Ishikawa (cell line): ENCODE measurements around the gene ACACB.

Source experiments
- CEBPB ChIP-seq: IDR thresholded peaks from 2 replicates; pipeline ENCODE4 v1.6.1; 2012
- CREB1 ChIP-seq: IDR thresholded peaks from 2 replicates; pipeline ENCODE4 v1.6.1; 2012; ENCODE audit warnings: low read depth
- EGR1 ChIP-seq: IDR thresholded peaks from 2 replicates; pipeline ENCODE4 v1.6.1; 2012
- EP300 ChIP-seq: IDR thresholded peaks from 2 replicates; pipeline ENCODE4 v1.6.1; 2012; ENCODE audit warnings: borderline replicate concordance
- FOXM1 ChIP-seq: IDR thresholded peaks from 2 replicates; pipeline ENCODE4 v1.6.1; 2012; ENCODE audit warnings: low read depth, borderline replicate concordance
- NFIC ChIP-seq: IDR thresholded peaks from 2 replicates; pipeline ENCODE4 v1.6.1; 2012
- RAD21 ChIP-seq: IDR thresholded peaks from 2 replicates; pipeline ENCODE4 v1.6.1; 2012; ENCODE audit warnings: low read depth
- TAF1 ChIP-seq: IDR thresholded peaks from 2 replicates; pipeline ENCODE4 v1.6.1; 2012; ENCODE audit warnings: low read depth, mild to moderate bottlenecking
- TCF12 ChIP-seq: IDR thresholded peaks from 2 replicates; pipeline ENCODE4 v1.6.1; 2012; ENCODE audit warnings: low read depth
- TEAD4 ChIP-seq: IDR thresholded peaks from 2 replicates; pipeline ENCODE4 v1.6.1; 2012
- YY1 ChIP-seq: IDR thresholded peaks from 2 replicates; pipeline ENCODE4 v1.6.1; 2012; ENCODE audit warnings: low read depth
- ZBTB7A ChIP-seq: IDR thresholded peaks from 2 replicates; pipeline ENCODE4 v1.6.1; 2012; ENCODE audit warnings: low read depth
- TF ChIP-seq, protein P1 (sequence below): IDR thresholded peaks from 2 replicates; pipeline ENCODE4 v1.6.1; 2012
- TF ChIP-seq, protein P2 (sequence below): IDR thresholded peaks from 2 replicates; pipeline ENCODE4 v1.6.1; 2012; ENCODE audit warnings: low read depth, mild to moderate bottlenecking
- TF ChIP-seq, protein P3 (sequence below): IDR thresholded peaks from 2 replicates; pipeline ENCODE4 v1.6.1; 2012

Gene ACACB

DNA sequence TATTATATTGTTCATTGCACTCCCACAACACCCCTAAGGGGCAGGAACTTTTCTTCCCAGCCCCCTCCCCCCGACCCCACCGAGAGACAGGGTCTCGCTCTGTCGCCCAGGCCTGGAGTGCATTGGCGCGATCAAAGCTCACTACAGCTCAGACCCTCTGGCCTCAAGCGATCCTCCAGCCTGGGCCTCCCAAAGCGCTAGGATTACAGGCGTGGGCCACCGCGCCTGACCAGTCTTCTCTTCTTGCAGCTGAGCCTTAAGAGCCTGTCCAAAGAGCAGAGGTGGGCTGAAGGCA is 19.3 kb upstream of the ACACB start:
- TF ChIP-seq RAD21: no peak
- no peak for TF ChIP-seq NFIC
- no peak for TF ChIP-seq CEBPB
- no peak; the same call in 1 of the 2 replicates for TF ChIP-seq ZBTB7A
- TF ChIP-seq EP300: no peak
- TF ChIP-seq, protein P1, sequence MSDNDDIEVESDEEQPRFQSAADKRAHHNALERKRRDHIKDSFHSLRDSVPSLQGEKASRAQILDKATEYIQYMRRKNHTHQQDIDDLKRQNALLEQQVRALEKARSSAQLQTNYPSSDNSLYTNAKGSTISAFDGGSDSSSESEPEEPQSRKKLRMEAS: no peak
- no peak for TF ChIP-seq TCF12
- TF ChIP-seq, protein P2, sequence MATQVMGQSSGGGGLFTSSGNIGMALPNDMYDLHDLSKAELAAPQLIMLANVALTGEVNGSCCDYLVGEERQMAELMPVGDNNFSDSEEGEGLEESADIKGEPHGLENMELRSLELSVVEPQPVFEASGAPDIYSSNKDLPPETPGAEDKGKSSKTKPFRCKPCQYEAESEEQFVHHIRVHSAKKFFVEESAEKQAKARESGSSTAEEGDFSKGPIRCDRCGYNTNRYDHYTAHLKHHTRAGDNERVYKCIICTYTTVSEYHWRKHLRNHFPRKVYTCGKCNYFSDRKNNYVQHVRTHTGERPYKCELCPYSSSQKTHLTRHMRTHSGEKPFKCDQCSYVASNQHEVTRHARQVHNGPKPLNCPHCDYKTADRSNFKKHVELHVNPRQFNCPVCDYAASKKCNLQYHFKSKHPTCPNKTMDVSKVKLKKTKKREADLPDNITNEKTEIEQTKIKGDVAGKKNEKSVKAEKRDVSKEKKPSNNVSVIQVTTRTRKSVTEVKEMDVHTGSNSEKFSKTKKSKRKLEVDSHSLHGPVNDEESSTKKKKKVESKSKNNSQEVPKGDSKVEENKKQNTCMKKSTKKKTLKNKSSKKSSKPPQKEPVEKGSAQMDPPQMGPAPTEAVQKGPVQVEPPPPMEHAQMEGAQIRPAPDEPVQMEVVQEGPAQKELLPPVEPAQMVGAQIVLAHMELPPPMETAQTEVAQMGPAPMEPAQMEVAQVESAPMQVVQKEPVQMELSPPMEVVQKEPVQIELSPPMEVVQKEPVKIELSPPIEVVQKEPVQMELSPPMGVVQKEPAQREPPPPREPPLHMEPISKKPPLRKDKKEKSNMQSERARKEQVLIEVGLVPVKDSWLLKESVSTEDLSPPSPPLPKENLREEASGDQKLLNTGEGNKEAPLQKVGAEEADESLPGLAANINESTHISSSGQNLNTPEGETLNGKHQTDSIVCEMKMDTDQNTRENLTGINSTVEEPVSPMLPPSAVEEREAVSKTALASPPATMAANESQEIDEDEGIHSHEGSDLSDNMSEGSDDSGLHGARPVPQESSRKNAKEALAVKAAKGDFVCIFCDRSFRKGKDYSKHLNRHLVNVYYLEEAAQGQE: no peak
- TF ChIP-seq, protein P3, sequence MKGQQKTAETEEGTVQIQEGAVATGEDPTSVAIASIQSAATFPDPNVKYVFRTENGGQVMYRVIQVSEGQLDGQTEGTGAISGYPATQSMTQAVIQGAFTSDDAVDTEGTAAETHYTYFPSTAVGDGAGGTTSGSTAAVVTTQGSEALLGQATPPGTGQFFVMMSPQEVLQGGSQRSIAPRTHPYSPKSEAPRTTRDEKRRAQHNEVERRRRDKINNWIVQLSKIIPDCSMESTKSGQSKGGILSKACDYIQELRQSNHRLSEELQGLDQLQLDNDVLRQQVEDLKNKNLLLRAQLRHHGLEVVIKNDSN: no peak
- TF ChIP-seq TAF1: no peak
- no peak for TF ChIP-seq CREB1
- TF ChIP-seq TEAD4: no peak
- no peak for TF ChIP-seq EGR1
- TF ChIP-seq FOXM1: no peak
- no peak for TF ChIP-seq YY1

GRCh38 chr12:109097435-109098182 is 18.8 kb upstream of the ACACB start, which contains the start of gene UNG:
TSS of gene UNG (plus strand) at chr12:109097597. CDS start at chr12:109097680, 83 bp downstream.
- no peak for TF ChIP-seq EGR1
- TF ChIP-seq ZBTB7A: no peak
- TF ChIP-seq, protein P2: no peak
- TF ChIP-seq NFIC: no peak
- no peak for TF ChIP-seq RAD21
- TF ChIP-seq TEAD4: no peak; the same call in 1 of the 2 replicates
- TF ChIP-seq CREB1: 0 out of 2 replicates have a peak, but pooled peaks have one; percentile 20
- TF ChIP-seq, protein P1: peak; percentile 98
- TF ChIP-seq, protein P3: peak; percentile 72
- 0 out of 2 replicates have a peak, but pooled peaks have one; percentile 54 for TF ChIP-seq FOXM1
- peak; percentile 81; the same call in 1 of the 2 replicates for TF ChIP-seq YY1
- no peak for TF ChIP-seq TCF12
- no peak for TF ChIP-seq EP300
- peak; percentile 61; the same call in 1 of the 2 replicates for TF ChIP-seq TAF1
- TF ChIP-seq CEBPB: no peak

DNA sequence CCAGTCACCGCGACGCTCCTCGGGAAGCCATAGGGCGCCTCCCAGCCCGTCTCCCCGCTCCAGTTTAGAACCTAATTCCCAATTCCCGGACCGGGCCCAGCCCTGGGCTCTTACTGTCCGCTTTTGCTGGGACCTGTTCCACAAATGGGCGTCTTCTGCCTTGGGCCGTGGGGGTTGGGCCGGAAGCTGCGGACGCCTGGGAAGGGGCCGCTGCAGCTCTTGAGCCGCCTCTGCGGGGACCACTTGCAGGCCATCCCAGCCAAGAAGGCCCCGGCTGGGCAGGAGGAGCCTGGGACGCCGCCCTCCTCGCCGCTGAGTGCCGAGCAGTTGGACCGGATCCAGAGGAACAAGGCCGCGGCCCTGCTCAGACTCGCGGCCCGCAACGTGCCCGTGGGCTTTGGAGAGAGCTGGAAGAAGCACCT is 18.2 kb upstream of the ACACB start:
- TF ChIP-seq CREB1 (no peak), ZBTB7A (no peak), TCF12 (no peak), NFIC (peak; percentile 70; the same call in 1 of the 2 replicates), EGR1 (no peak), FOXM1 (0 out of 2 replicates have a peak, but pooled peaks have one; percentile 14), CEBPB (no peak), RAD21 (no peak), TAF1 (no peak), TEAD4 (no peak), EP300 (no peak), YY1 (peak; percentile 39; the same call in 1 of the 2 replicates)
- TF ChIP-seq, protein P3: no peak
- TF ChIP-seq, protein P1: no peak
- TF ChIP-seq, protein P2: no peak
